IPS-15b (cell line): ENCODE data around the gene METTL6.
A peak's percentile ranks its signal among the peaks of the same experiment; 100 is the strongest.

Source experiments
- H3K27me3 ChIP-seq: one replicate; pipeline ENCODE4 v1.6.1; 2013; ENCODE audit warnings: low read length; ENCODE audit not compliant: control insufficient read depth, insufficient read depth
- H3K36me3 ChIP-seq: one replicate; pipeline ENCODE4 v1.6.1; 2013; ENCODE audit warnings: low read length; ENCODE audit not compliant: control insufficient read depth, insufficient read depth
- H3K4me1 ChIP-seq: one replicate; pipeline ENCODE4 v1.6.1; 2013; ENCODE audit warnings: mild to moderate bottlenecking, low read length; ENCODE audit not compliant: control insufficient read depth, insufficient read depth
- H3K4me3 ChIP-seq: one replicate; pipeline ENCODE4 v1.5.1; 2013; ENCODE audit warnings: low read depth, low read length
- H3K9ac ChIP-seq: one replicate; pipeline ENCODE4 v1.6.1; 2013; ENCODE audit warnings: low read depth, mild to moderate bottlenecking, low read length
- H3K9me3 ChIP-seq: one replicate; pipeline ENCODE4 v1.6.1; 2013; ENCODE audit warnings: mild to moderate bottlenecking, low read length; ENCODE audit not compliant: control insufficient read depth, insufficient read depth

The METTL6 gene, protein sequence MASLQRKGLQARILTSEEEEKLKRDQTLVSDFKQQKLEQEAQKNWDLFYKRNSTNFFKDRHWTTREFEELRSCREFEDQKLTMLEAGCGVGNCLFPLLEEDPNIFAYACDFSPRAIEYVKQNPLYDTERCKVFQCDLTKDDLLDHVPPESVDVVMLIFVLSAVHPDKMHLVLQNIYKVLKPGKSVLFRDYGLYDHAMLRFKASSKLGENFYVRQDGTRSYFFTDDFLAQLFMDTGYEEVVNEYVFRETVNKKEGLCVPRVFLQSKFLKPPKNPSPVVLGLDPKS

DNA sequence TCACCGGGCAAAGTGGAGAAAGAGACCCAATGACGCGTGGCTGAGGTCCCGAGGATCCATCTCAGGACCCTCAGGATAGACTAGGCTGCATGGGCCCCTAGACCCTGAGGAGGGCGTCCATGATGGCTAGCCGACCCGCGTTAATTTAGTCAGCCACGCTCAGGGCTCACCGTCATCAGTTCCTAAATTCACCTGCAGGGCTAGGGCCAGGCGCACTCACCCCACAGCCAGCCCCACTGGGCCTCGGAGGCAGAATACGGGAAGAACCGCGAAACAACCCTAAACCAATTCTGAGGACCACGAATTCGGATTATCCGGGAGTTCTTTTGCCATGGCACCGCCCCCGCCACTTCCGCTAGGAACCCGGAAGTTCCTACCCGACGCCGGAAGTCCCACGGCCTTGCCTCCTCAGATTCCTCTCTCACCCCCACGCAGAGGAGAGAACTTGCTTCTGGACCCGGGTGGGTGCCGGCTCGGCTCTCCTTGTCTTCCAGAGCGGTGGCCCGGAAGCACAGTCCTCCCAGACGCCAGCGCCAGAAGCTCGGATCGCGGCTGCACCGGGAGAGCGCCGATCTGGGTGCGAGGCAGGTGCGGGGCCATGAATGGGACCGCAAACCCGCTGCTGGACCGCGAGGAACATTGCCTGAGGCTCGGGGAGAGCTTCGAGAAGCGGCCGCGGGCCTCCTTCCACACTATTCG lies at the start of gene METTL6, which contains the start of gene EAF1:
Gene METTL6 (minus strand): TSS at position 363 of the 699 bp plus-strand sequence. CDS start 1,033 bp downstream, outside the sequence.
Gene EAF1 (plus strand): TSS at position 417 of the 699 bp plus-strand sequence. CDS start 182 bp downstream, at position 599.
- Histone ChIP-seq H3K4me1 (no peaks in the 10 kb centered on the region), H3K9ac (peak within 1 kb of the TSS; percentile 98), H3K27me3 (no peaks in the 10 kb centered on the region), H3K36me3 (no peaks in the 10 kb centered on the region), H3K4me3 (peak within 1 kb of the TSS; percentile 95), H3K9me3 (no peaks in the 10 kb centered on the region)

DNA sequence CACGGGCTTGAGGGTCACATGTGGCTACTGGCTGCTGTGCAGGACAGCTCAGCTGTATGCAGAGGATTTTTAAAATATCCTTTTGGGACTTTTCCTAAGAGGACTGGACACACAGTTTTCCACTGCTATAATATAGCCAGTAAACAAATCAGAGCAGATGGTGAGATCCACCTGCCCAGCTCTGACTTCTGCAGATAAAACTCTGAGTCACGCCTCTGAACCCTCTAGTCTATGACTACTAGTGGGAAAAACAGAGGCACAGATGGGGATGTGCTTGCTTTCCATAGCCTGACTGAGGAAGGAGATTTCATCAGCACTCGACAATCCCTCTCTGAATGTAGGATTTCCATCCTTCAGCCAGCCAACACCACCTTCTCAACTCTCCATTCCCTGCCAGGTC lies 49.0 kb upstream of the METTL6 start:
- H3K9ac ChIP-seq = no peak overlapping the region

DNA sequence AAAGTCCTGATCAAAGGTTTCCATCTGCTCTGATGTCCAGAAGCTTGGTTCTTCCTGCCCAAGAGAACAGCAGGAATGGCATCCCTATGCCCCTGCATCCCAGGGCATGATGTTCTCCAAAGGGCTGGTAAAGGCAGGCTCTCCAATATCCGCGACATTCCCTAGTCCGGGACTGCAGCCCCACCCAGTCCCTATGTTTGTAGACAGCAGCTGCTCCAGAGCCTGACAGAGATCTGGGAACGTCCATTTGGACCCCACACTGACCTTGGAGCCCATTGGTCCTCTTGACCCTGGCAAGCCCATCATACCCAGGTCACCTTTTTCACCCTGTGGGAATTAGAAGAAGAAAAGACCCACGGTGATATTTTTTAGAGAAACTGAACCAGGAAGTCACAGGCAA lies 47.8 kb upstream of the METTL6 start:
- Histone ChIP-seq H3K4me3 (no peak overlapping the region), H3K36me3 (no peaks in the 10 kb centered on the region), H3K9ac (no peak overlapping the region), H3K4me1 (peaks cover 2% of the 10 kb centered on the region), H3K9me3 (no peaks in the 10 kb centered on the region), H3K27me3 (no peaks in the 10 kb centered on the region)

More for the DNA sequence above, 49.0 kb upstream of the METTL6 start:
- Histone ChIP-seq H3K9me3 (no peaks in the 10 kb centered on the region), H3K4me1 (peaks cover 2% of the 10 kb centered on the region), H3K4me3 (no peak overlapping the region), H3K27me3 (no peaks in the 10 kb centered on the region), H3K36me3 (no peaks in the 10 kb centered on the region)

DNA sequence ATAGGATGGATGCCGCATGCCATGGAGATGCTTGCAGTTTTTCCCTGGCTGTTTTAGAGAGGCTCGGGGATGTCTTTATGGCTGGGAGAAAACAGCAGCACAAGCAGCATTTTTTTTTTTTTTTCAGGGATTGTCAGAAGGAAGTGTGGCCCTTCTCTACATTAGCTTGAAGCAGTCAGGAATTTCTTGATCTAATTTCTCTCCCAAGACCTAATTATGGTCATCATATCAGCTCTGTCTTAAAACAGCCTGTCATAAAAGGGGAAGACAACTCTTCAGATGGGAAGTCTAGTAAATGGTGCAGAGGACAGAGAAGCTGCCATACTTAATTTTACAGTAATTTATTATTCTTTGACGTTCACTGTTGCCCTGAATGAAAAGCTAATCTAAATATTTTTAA lies 44.5 kb upstream of the METTL6 start:
- Histone ChIP-seq H3K4me3 (no peak overlapping the region), H3K9me3 (no peaks in the 10 kb centered on the region), H3K9ac (no peak overlapping the region)

DNA sequence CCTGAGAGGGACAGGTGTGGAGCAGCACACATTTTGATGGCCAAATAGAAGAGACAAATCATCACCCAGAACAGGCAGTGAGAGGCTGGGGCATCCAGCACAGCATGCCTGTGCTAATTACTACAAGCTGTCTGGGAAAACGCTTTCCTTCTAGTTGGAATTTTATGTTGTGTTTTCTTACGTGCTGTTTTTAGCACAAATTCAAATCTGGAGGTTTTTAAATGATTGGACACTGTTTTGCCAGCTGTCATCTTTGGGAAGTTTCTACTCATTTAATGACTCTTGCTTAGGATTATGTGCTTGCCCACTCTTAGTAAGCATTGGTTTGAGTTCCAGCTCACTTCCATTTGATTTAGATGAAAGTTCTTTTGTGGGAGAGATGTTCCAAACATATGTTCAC lies 43.5 kb upstream of the METTL6 start:
- H3K36me3 ChIP-seq = no peaks in the 10 kb centered on the region

More for the DNA sequence above, 44.5 kb upstream of the METTL6 start:
- no peaks in the 10 kb centered on the region for H3K27me3 ChIP-seq
- H3K4me1 ChIP-seq = peaks cover 2% of the 10 kb centered on the region
- no peaks in the 10 kb centered on the region for H3K36me3 ChIP-seq

DNA sequence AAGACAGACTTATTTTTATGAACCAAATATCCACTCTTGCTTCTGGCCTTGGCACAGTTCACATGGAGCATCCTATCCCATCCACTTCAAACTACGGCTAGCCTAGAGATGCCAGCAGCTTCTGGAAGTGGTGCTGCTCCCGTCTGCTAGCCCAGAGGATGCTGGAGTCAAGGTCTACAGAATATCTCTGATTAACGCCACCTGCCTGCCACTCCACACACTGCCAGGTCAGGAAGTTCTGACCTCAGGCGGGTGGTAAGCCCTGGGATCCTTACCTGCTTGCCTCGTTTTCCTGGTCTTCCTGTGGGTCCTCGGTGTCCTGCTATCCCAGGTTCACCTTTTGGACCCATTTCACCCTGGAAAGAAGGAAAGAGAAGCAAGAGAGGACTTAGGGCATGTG lies 42.9 kb upstream of the METTL6 start:
- Histone ChIP-seq H3K9ac (no peak overlapping the region), H3K4me1 (peaks cover 2% of the 10 kb centered on the region), H3K9me3 (no peaks in the 10 kb centered on the region), H3K27me3 (no peaks in the 10 kb centered on the region), H3K4me3 (no peak overlapping the region), H3K36me3 (no peaks in the 10 kb centered on the region)

More for the DNA sequence above, 43.5 kb upstream of the METTL6 start:
- Histone ChIP-seq H3K9me3 (no peaks in the 10 kb centered on the region), H3K4me1 (peaks cover 2% of the 10 kb centered on the region), H3K27me3 (no peaks in the 10 kb centered on the region), H3K9ac (no peak overlapping the region), H3K4me3 (no peak overlapping the region)

DNA sequence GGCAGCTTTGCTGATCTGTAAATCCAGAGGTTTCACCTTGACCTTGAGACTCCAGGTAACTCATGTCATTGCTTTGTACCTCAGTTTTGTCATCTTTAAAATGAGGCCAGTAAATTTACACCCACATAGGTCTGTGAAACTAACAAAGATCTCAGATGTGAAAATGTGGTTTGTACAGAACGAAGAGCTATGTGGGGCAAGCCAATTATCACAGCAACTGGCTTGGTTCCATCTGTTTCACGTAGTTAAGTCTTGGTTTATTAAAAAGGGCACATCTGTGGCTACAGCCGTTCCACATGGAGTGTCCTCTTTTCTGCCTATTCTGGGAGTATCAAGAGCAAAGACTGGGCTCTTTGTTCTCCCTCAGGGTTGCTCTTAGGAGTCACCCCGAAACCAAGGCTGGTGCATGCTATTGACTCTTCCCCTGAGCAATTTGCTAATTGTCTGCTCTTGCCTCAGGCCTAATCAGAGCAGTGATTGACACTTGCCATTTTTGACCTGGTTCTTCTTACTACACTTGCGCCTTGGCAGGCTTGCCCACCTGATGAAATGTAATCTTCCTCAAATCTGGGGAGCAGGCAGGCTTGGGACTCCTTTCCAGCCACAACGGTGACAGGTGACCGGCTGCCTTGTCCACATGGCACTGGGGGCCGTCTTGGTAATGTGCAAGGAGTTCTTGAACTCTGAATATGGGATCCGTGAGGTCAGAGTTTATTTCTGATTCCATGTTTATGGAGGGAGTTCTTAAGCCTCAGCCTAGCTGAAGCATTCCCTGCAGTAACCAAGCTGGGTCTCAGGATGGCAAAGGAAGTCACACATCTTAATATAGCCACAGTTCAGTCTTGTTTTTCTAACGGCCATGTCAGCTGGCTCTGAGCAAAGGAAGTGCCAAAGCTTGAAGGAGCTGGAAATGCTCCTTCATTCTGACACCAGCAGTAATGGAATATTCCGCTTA lies 40.2 kb upstream of the METTL6 start:
- no peaks in the 10 kb centered on the region for H3K36me3 ChIP-seq
- no peaks in the 10 kb centered on the region for H3K9me3 ChIP-seq
- no peak overlapping the region for H3K9ac ChIP-seq
- no peak overlapping the region for H3K4me3 ChIP-seq
- H3K27me3 ChIP-seq = no peaks in the 10 kb centered on the region
- H3K4me1 ChIP-seq = no peaks in the 10 kb centered on the region

DNA sequence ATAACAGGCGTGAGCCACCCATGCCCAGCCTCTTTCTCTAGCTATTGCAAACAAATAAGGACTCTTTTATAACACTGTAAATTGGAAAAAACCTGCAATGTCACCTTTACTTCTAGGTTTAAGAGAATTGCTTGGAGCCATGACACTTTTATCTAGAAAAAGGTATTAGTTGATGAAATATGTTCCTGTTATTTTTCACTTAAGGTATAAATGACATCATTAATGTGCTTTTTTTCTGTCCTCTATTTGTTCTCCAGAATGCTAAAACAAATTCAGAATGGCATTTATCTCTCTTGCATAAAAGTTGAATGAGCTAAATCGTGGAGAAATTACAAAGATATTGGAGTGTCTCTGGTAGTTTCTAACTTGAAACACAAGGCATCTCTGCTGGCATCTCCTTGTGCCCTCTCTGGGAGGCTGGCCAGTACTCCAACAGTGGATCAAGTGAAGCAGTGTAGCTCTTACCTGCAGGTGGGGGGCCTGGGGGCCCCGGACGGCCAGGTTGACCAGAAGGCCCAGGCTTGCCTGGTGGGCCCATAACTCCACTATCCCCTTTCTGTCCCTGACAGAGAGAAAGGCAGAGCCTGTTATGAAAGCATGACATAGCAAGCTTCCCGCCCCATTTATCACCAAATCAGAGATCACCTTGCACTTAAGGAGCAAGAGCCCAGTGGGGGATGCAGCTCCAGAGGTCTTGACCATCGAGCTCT lies 38.7 kb upstream of the METTL6 start:
- Histone ChIP-seq H3K4me3 (no peak overlapping the region), H3K4me1 (no peaks in the 10 kb centered on the region), H3K9me3 (no peaks in the 10 kb centered on the region), H3K36me3 (no peaks in the 10 kb centered on the region), H3K9ac (no peak overlapping the region), H3K27me3 (no peaks in the 10 kb centered on the region)

DNA sequence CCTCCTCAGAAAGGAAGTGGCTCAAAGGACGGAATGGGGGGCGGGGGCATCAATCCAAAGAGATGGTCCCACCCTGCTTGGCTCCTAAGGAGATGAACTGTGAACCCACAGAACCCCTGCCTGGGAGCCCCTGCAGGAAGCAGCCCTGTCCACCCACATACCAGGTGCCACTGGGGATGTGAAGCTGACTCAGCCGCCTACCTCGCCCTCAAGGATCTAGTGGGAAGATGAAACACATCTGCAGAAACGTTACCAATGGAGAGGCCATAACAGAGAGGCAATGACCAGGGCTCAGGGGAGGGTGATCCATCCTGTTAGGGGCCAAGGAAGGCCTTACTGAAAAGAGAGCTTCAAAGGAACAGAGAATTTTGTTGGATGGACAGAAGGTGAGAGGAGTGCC lies 35.1 kb upstream of the METTL6 start:
- no peak overlapping the region for H3K4me3 ChIP-seq
- H3K36me3 ChIP-seq = no peaks in the 10 kb centered on the region
- no peaks in the 10 kb centered on the region for H3K27me3 ChIP-seq
- no peak overlapping the region for H3K9ac ChIP-seq
- no peaks in the 10 kb centered on the region for H3K4me1 ChIP-seq
- H3K9me3 ChIP-seq = no peaks in the 10 kb centered on the region

DNA sequence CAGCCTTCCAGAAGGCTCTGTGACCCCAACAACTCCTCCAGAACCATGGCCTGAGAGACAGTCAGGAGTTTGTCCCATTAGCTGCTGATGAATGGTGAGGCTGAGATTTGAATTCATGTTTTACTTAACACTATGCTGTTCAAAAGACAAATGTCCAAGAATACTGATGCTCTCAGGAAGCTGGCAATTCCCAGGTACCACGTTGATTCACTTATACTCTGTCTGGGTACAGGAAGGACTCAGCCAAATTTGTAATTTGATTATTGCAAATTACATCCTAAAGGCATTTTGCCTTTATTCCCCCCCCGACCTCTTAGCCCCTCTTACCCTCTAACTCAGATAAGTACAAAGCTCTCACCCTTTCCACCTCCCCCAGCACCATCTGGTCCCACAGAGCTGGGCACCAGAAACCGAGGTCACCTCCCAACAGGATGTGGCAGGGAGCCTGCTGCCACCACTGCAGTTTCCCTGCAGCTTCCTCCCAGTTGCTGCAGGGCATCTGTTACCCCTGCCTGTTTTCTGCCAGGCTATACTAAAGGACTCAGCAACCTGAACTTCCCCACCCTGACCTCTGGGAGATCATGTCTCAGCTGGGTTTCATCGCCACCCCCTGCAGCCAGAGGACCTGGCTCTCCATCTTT lies 33.7 kb upstream of the METTL6 start:
- Histone ChIP-seq H3K9me3 (no peaks in the 10 kb centered on the region), H3K36me3 (no peaks in the 10 kb centered on the region), H3K4me1 (no peaks in the 10 kb centered on the region), H3K27me3 (no peaks in the 10 kb centered on the region), H3K4me3 (no peak overlapping the region), H3K9ac (no peak overlapping the region)
